Upper lobe of right lung (tissue), 1 donor: ENCODE results near the gene POLD3. TPM values are rescaled to one million over a fixed set of nuclear protein-coding genes. Genes with fewer than 3 reads are reported as not detected.
A peak's percentile ranks its signal among the peaks of the same experiment; 100 is the strongest.

Source experiments
- ATAC-seq: fragments of 200-7000 bp; cut with Tn5 transposase; one replicate; pipeline ENCODE4 v1.9.1; 2020; ENCODE audit warnings: mild to moderate bottlenecking, moderate library complexity
- DNase-seq: peaks from one replicate; pipeline ENCODE4 v3.0.0-alpha.2; 2020
- H3K27ac ChIP-seq: fragments of 200-600 bp; one replicate; pipeline ENCODE4 v1.8.0; 2022
- H3K27me3 ChIP-seq: fragments of 200-600 bp; one replicate; pipeline ENCODE4 v1.8.0; 2022; ENCODE audit warnings: mild to moderate bottlenecking
- H3K36me3 ChIP-seq: fragments of 200-600 bp; one replicate; pipeline ENCODE4 v1.8.0; 2022
- H3K4me1 ChIP-seq: fragments of 200-600 bp; one replicate; pipeline ENCODE4 v1.8.0; 2022
- H3K4me3 ChIP-seq: fragments of 200-600 bp; one replicate; pipeline ENCODE4 v1.8.0; 2022; ENCODE audit warnings: mild to moderate bottlenecking
- H3K9me3 ChIP-seq: fragments of 200-600 bp; one replicate; pipeline ENCODE4 v1.8.0; 2022
- intact Hi-C: fragments of 100-400 bp; cut with DNase I; formaldehyde crosslinking; loops from one replicate; pipeline ENCODE4 v1.11.0; 2022
- total RNA-seq: library from RNA; stranded (reverse); fragmentation: NEBNext Ultra II Directional; extraction: Animal tissue kit (Norgen Biotek cat#: 25700); gene quantifications from one replicate; pipeline ENCODE4 v1.2.1, GENCODE V29; 2021
- TF ChIP-seq, protein P1 (sequence below): fragments of 200-600 bp; IDR thresholded peaks from one replicate; pipeline ENCODE4 v1.8.0; 2022; ENCODE audit warnings: antibody characterized with exemption
- donor health status: DM: no; HTN: yes; CAD: no; lungs with severe emphysema.

The POLD3 gene
- total RNA-seq, 1 donor from 2014 or later, result 16.7 TPM

DNA sequence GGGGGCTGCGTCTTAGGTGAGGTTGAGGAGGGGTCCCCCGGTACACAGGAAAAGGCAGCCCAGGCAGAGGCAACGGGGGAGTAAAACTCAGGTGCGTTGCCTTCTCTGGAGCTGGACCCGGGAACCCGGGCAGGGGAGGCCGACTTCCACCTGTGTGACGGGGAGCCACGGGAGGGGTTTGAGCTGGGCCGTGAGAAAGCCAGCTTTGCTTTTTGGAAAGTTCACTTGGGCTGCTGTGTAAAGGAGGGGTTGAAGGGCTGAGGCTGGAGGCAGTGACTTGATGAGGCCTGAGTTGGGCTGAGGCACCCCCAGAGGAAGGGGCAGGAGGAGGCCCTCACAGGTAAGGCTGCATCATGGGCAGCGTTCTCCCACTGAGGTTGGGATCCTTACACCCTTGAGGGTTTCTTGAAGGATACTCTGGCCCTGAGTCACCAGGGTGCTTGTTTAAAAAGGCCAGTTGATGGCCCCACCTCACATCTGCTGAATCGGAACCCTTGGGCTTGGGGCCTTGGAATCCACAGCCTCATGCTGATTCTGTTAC, 91.6 kb downstream of the POLD3 start:
- no peaks in the 10 kb centered on the region for H3K9me3 ChIP-seq
- no peak overlapping the region for H3K27ac ChIP-seq
- intact Hi-C loops, result no loop called here
- no peaks in the 10 kb centered on the region for H3K36me3 ChIP-seq
- peaks cover 18% of the 10 kb centered on the region for H3K4me1 ChIP-seq
- no peaks in the 10 kb centered on the region for H3K27me3 ChIP-seq
- ATAC-seq (no peak), DNase-seq (peak; percentile 58)
- H3K4me3 ChIP-seq, result peak overlapping the region; percentile 57
- TF ChIP-seq, protein P1, sequence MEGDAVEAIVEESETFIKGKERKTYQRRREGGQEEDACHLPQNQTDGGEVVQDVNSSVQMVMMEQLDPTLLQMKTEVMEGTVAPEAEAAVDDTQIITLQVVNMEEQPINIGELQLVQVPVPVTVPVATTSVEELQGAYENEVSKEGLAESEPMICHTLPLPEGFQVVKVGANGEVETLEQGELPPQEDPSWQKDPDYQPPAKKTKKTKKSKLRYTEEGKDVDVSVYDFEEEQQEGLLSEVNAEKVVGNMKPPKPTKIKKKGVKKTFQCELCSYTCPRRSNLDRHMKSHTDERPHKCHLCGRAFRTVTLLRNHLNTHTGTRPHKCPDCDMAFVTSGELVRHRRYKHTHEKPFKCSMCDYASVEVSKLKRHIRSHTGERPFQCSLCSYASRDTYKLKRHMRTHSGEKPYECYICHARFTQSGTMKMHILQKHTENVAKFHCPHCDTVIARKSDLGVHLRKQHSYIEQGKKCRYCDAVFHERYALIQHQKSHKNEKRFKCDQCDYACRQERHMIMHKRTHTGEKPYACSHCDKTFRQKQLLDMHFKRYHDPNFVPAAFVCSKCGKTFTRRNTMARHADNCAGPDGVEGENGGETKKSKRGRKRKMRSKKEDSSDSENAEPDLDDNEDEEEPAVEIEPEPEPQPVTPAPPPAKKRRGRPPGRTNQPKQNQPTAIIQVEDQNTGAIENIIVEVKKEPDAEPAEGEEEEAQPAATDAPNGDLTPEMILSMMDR, result no peak

DNA sequence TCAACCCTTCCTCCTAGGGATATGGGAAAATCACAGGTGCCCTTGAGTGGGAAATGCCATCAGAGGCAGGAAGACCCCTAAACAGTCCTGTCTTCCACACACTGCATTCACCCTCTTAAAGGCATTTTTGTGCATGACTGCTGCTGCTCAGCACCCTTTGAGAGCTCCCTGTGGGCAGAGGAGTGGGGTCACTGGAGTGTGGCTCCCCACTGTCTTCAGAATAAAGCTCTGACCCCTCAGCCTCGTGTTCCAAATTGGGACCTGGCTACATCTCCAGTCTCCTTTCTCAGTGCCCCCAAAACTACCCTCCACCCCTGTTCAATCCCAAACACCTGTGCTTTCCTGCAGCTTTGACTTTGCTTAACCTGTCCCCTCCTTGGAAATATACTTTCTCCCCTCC, 92.3 kb downstream of the POLD3 start:
- Histone ChIP-seq H3K9me3 (no peaks in the 10 kb centered on the region), H3K27ac (no peak overlapping the region), H3K27me3 (no peaks in the 10 kb centered on the region), H3K4me1 (peaks cover 18% of the 10 kb centered on the region), H3K4me3 (no peak overlapping the region), H3K36me3 (no peaks in the 10 kb centered on the region)
- ATAC-seq, result no peak
- intact Hi-C loops, result no loop called here
- DNase-seq, result peak; percentile 31
- TF ChIP-seq, protein P1, result no peak

DNA sequence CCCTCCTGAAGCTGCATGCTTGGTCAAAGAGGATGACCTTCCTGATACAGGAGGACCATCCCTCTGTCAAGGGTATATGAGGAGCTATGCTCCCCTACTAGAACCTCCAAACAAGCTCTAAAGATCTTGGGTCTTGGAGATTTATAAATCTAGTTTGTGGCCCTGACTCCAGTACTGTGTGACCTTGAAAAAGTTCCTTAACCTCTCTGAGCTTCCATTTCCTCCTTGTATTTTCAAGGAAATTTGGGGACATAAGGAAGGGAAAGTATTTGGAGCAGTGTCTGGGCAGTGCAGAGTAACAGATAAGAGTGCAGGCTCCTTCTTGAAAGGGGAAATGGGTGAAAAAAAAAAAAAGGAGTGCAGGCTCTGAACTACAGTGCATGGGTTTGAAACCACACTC, 93.0 kb downstream of the POLD3 start:
- no peaks in the 10 kb centered on the region for H3K36me3 ChIP-seq
- no peak overlapping the region for H3K4me3 ChIP-seq
- intact Hi-C loops, result no loop called here
- no peak for ATAC-seq
- H3K9me3 ChIP-seq, result no peaks in the 10 kb centered on the region
- no peak for DNase-seq
- H3K4me1 ChIP-seq, result peaks cover 18% of the 10 kb centered on the region
- H3K27ac ChIP-seq, result no peak overlapping the region
- H3K27me3 ChIP-seq, result no peaks in the 10 kb centered on the region
- TF ChIP-seq, protein P1, result no peak

DNA sequence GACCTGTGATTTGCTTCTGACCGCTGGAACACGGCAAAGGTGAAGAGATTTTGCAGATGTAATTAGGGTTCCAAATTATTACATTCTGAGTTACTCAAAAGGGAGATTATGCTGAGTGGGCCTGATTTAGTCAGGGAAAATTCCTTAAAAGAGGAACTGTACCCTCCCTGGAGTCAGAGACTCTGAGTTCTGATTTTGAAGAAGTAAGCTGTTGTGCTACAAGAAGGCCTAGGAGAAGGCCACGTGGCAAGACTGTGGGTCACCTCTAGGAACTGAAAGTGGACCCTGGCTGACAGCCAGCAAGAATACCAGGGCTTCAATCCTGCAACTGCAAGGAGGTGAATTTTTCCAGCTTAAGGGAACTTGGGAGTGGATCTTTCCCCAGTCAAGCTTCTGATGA, 93.5 kb downstream of the POLD3 start:
- H3K9me3 ChIP-seq, result no peaks in the 10 kb centered on the region
- no peaks in the 10 kb centered on the region for H3K27me3 ChIP-seq
- intact Hi-C loops, result no loop called here
- H3K27ac ChIP-seq, result no peak overlapping the region
- TF ChIP-seq, protein P1, result no peak
- no peak overlapping the region for H3K4me3 ChIP-seq
- DNase-seq (peak; percentile 67), ATAC-seq (peak; percentile 72)
- no peaks in the 10 kb centered on the region for H3K36me3 ChIP-seq
- H3K4me1 ChIP-seq, result peaks cover 18% of the 10 kb centered on the region

DNA sequence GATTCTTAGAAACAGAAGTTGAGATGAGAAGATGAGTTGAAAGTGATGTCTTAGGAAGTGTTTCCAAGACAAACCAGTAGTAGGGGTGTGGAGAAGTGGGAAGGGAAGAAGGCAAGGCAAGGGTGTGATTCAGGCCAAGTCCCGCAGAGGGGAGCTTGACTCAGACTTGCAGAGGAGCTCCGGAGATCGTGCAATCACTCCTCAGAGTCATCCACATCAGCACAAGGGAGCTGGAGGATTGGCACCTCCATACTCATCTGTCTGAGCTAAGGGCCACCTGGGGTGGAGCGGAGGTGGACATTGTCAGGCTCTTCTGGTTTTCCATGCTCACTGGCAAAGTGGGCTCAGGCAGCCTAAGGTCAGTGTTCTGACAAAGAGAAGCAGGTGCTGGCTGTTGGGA, 94.4 kb downstream of the POLD3 start:
- Histone ChIP-seq H3K27me3 (no peaks in the 10 kb centered on the region), H3K9me3 (no peaks in the 10 kb centered on the region), H3K36me3 (no peaks in the 10 kb centered on the region), H3K27ac (no peak overlapping the region), H3K4me1 (peaks cover 18% of the 10 kb centered on the region), H3K4me3 (no peak overlapping the region)
- ATAC-seq (peak; percentile 4), DNase-seq (peak; percentile 45)
- intact Hi-C loops, result no loop called here
- TF ChIP-seq, protein P1, result no peak
